NCI-H2107 (cell line): ENCODE measurements around the gene GUCY1A2.

Source experiments
- DNase-seq: peaks from one replicate; lab custom pipeline; 2025; lab: John Stamatoyannopoulos, UW

The GUCY1A2 gene

GRCh38 chr11:106644824-106645223, 373.5 kb downstream of the GUCY1A2 start:
- DNase-seq = no peak

GRCh38 chr11:106642331-106642730, 375.9 kb downstream of the GUCY1A2 start:
- DNase-seq = no peak

GRCh38 chr11:106632283-106632682, 386.0 kb downstream of the GUCY1A2 start:
- no peak for DNase-seq

- DNase-seq = no peak
Observed at GRCh38 chr11:106627694-106628093, 390.6 kb downstream of the GUCY1A2 start.

GRCh38 chr11:106625566-106625965, 392.7 kb downstream of the GUCY1A2 start:
- DNase-seq = no peak

GRCh38 chr11:106624377-106624776, 393.9 kb downstream of the GUCY1A2 start:
- no peak for DNase-seq
